ENCODE measurements around the gene MGLL.

GRCh38 chr3:127676456-127676855, 145.9 kb downstream of the MGLL start:
- TF ChIP-seq CTCF (IDR thresholded peaks at IDR 0.05) (no peak), POLR2AphosphoS5 (IDR thresholded peaks at IDR 0.05; ENCODE audit: low read depth, low read length) (no peak), REST (IDR thresholded peaks at IDR 0.05; ENCODE audit: insufficient read depth in 1 of 2, low read depth in 2 of 2, low read length in 1 of 2) (no peak), TCF7L2 (IDR thresholded peaks at IDR 0.05; ENCODE audit: low read depth, low read length) (no peak)
